22Rv1 (cell line): ENCODE results near the gene PHRF1.

ENCODE experiments used
- H3K27ac ChIP-seq: fragments of 450-650 bp; 2 replicates; pipeline ENCODE4 v1.5.1; 2017
- ZFX ChIP-seq: fragments of 450-650 bp; IDR thresholded peaks from 2 replicates; pipeline ENCODE4 v1.6.1; 2017; ENCODE audit warnings: antibody characterized with exemption, borderline replicate concordance
- TF ChIP-seq, protein P1 (sequence below): fragments of 450-650 bp; IDR thresholded peaks from 2 replicates; pipeline ENCODE4 v1.5.1; 2017; ENCODE audit warnings: mild to moderate bottlenecking

PHRF1 gene

DNA sequence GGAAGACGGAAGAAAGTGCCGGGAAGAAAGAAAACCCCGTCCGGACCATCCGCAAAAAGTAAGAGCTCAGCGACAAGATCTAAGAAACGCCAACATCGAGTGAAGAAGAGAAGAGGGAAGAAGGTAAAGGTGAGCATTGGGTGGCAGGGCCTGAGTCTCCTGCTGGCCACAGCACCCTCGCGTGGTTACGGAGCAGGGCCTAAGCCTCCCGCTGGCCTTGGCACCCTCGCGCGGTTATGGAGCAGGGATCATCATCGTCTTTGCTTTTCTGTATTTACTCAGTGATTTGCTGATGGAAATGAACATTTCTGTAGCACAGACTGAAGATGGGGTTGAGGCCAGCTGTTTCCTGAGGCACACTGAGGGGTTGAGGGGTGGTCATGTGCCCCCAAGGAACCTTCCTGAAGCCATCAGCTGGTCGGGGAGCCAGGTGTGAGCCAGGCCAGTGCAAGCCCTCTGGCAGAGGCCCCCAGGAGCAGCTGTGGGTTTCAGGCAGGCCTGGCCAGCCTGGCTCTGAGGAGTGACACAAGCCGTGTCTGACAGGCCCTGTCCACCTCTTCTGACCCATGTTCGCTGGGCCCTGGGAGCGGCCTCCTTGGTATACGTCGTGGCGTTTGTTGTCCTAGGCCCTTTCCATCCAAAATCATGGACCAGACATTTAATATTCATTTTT lies 25.4 kb downstream of the PHRF1 start:
- no peak for TF ChIP-seq ZFX
- TF ChIP-seq, protein P1, sequence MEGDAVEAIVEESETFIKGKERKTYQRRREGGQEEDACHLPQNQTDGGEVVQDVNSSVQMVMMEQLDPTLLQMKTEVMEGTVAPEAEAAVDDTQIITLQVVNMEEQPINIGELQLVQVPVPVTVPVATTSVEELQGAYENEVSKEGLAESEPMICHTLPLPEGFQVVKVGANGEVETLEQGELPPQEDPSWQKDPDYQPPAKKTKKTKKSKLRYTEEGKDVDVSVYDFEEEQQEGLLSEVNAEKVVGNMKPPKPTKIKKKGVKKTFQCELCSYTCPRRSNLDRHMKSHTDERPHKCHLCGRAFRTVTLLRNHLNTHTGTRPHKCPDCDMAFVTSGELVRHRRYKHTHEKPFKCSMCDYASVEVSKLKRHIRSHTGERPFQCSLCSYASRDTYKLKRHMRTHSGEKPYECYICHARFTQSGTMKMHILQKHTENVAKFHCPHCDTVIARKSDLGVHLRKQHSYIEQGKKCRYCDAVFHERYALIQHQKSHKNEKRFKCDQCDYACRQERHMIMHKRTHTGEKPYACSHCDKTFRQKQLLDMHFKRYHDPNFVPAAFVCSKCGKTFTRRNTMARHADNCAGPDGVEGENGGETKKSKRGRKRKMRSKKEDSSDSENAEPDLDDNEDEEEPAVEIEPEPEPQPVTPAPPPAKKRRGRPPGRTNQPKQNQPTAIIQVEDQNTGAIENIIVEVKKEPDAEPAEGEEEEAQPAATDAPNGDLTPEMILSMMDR = no peak
- H3K27ac ChIP-seq = no peak overlapping the region

DNA sequence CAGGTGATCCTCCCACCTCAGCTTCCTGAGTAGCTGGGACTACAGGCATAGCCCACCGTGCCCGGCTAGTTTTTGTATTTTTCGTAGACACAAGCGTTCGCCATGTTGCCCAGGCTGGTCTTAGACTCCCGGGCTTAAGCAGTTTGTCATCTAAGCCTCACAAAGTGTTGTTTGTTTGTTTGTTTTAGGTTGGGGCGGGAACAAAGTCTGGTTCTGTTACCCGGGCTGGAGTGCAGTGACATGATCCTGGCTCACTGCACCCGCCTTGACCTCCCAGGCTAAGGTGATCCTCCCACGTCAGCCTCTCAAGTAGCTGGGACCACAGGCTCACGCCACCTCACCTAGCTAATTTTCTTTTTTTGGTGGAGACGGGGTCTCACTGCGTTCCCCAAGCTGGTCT lies 26.9 kb downstream of the PHRF1 start:
- no peak for TF ChIP-seq ZFX
- TF ChIP-seq, protein P1 = no peak
- no peak overlapping the region for H3K27ac ChIP-seq

DNA sequence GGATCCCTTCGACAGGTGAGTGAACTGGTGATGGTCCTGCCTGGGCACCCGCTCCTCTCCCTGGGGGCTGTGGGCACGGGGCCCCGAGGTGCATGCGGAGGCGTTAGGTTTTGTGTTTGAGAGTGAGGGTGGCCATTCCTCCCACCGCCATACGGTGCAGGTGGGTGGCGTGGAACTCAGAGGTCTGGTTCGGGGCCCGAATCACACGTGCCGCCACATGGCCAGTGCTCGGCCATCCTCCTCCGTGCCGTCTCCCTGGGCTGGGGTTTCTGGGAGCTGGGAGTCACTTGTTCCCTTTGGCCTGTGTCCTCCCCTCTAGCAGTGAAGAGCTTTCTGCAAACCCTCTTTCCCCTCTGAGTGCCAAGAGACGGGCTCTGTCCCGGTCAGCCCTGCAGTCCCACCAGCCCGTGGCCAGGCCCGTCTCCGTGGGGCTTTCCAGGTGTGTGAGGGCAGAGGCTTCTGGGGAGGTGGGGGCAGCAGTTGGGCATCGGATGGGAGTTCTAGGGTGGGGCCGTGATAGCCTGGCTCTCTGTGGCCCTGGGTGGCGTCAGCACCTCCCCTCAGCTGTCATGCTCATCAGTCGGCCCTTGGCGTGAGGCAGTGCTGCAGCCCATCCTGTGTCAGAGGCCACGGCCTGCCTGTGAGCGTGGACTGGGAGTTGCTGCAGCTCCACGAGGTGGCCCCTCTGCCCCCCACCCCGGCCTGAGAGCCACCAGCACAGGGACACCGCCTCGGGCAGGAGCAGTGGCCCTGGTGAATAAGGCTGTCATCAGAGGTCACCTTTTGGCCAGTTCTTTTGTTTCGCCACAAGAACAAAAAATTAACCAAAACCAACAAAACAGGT lies 29.2 kb downstream of the PHRF1 start:
- H3K27ac ChIP-seq = 0 out of 2 replicates have a peak overlapping the region, but pooled peaks have one; percentile 17
- no peak for TF ChIP-seq ZFX
- TF ChIP-seq, protein P1 = no peak

DNA sequence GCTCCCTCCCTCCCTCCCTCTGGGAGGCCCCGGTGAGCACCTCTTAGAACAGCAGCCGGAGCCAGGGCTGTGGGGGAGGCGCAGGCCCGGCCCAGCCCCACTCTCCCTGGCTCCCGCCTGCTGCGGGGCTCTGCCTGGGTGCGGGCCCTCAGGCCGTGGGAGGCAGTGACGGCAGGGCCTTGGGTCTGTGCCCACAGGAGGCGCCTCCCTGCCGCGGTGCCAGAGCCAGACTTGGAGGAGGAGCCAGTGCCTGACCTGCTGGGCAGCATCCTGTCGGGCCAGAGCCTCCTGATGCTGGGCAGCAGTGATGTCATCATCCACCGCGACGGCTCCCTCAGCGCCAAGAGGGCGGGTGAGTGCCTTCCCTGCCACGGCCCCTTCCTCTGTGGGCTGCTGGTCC lies 30.0 kb downstream of the PHRF1 start:
- H3K27ac ChIP-seq = 0 out of 2 replicates have a peak overlapping the region, but pooled peaks have one; percentile 17
- TF ChIP-seq ZFX = no peak
- TF ChIP-seq, protein P1 = no peak

DNA sequence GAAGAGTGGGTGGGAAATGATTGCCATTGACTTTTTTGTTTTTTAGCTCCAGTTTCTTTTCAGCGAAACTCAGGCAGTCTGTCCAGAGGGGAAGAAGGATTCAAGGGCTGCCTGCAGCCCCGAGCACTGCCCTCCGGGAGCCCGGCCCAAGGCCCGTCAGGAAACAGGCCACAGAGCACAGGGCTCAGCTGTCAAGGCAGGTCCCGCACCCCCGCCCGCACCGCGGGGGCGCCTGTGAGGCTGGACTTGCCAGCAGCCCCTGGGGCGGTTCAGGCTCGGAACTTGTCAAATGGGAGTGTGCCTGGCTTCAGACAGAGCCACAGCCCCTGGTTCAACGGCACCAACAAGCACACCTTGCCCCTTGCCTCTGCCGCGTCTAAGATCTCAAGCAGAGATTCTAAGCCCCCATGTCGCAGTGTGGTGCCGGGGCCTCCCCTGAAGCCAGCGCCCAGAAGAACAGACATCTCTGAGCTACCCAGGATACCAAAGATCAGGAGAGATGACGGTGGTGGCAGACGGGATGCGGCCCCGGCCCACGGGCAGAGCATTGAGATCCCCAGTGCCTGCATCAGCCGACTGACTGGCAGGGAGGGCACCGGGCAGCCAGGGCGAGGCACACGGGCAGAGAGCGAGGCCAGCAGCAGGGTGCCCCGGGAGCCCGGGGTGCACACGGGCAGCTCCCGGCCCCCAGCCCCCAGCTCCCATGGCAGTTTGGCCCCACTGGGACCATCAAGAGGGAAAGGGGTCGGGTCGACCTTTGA lies 30.9 kb downstream of the PHRF1 start:
- 0 out of 2 replicates have a peak overlapping the region, but pooled peaks have one; percentile 17 for H3K27ac ChIP-seq

DNA sequence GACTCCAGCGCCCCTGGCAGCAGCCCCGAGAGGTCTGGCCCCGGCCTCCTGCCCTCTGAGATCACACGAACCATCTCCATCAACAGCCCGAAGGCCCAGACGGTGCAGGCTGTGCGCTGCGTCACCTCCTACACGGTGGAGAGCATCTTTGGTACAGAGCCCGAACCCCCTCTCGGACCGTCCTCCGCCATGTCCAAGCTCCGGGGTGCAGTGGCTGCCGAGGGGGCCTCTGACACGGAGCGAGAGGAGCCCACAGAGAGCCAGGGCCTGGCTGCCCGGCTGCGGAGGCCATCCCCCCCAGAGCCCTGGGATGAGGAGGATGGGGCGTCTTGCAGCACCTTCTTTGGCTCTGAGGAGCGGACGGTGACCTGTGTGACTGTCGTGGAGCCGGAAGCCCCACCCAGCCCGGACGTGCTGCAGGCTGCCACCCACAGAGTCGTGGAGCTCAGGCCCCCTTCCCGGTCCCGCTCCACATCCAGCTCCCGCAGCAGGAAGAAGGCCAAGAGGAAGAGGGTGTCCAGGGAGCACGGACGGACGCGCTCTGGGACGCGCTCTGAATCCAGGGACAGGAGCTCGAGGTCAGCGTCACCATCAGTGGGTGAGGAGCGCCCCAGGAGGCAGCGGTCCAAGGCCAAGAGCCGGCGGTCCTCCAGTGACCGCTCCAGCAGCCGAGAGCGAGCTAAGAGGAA lies 31.8 kb downstream of the PHRF1 start:
- H3K27ac ChIP-seq = no peak overlapping the region
- TF ChIP-seq, protein P1 = no peak
- TF ChIP-seq ZFX = no peak

More for the DNA sequence above, 30.9 kb downstream of the PHRF1 start:
- TF ChIP-seq, protein P1 = no peak
